CD4-positive, alpha-beta T cell (primary cell): ENCODE results near the gene VPREB1. TPM values are rescaled to one million over a fixed set of nuclear protein-coding genes. Genes with fewer than 3 reads are reported as not detected.
"Not testable (repeated sequence)": the region's sequence is repeated elsewhere in the genome, so short reads cannot be mapped to it uniquely, and the experiment has no call there.

Experiments used
- ATAC-seq: fragments of 200-7000 bp; cut with Tn5 transposase; one replicate; pipeline ENCODE4 v1.10.0; 2022; ENCODE audit warnings: mild to moderate bottlenecking; ENCODE audit not compliant: poor library complexity
- CTCF ChIA-PET: fragments of 350-600 bp; sonication (Branson Sonifier 250); formaldehyde crosslinking; loops from one replicate; lab custom pipeline; 2021; ENCODE audit warnings: antibody characterized with exemption, inconsistent platforms; lab: Charles Lee
- POLR2A ChIA-PET: fragments of 350-600 bp; sonication (Branson Sonifier 250); formaldehyde crosslinking; loops from one replicate; lab custom pipeline; 2021; ENCODE audit warnings: antibody characterized with exemption, inconsistent platforms; lab: Charles Lee
- DNase-seq, 14 experiments: peaks; one replicate each; pipeline ENCODE4 v3.0.0-alpha.2; 2013 to 2020; ENCODE audit warnings: mixed read lengths in 2 of 14
- H3K27ac ChIP-seq, 2 donors: one replicate each; pipeline versions ENCODE4 v1.5.1 to v1.7.0; 2013; ENCODE audit warnings: low read length in 2 of 2, low read depth in 1 of 2, mild to moderate bottlenecking in 1 of 2
- H3K27me3 ChIP-seq, 2 experiments: 1 replicate in 1 of 2; 2 replicates in 1 of 2; pipeline versions ENCODE4 v1.6.1 to v1.7.0; 2013; ENCODE audit warnings: low read length in 2 of 2, control low read depth in 1 of 2, mild to moderate bottlenecking in 1 of 2, moderate library complexity in 1 of 2; ENCODE audit not compliant: insufficient read depth in 2 of 2, control insufficient read depth in 1 of 2
- H3K36me3 ChIP-seq: one replicate; pipeline ENCODE4 v1.6.1; 2013; ENCODE audit warnings: low read length, control low read depth; ENCODE audit not compliant: insufficient read depth
- H3K4me1 ChIP-seq: one replicate; pipeline ENCODE4 v1.6.1; 2013; ENCODE audit warnings: low read length, control low read depth; ENCODE audit not compliant: insufficient read depth
- H3K4me3 ChIP-seq: one replicate; pipeline ENCODE4 v1.5.1; 2013; ENCODE audit warnings: mild to moderate bottlenecking, low read length, moderate library complexity
- H3K9me3 ChIP-seq, 2 experiments: 1 replicate in 1 of 2; 2 replicates in 1 of 2; pipeline versions ENCODE4 v1.6.1 to v1.7.0; 2013; ENCODE audit warnings: low read length in 2 of 2, mild to moderate bottlenecking in 2 of 2, control low read depth in 1 of 2, moderate library complexity in 1 of 2; ENCODE audit not compliant: control insufficient read depth in 1 of 2, insufficient read depth in 1 of 2
- H3K27ac Mint-ChIP-seq: one replicate; pipeline ENCODE4 v1.8.0; 2020; ENCODE audit warnings: mixed read lengths
- H3K27me3 Mint-ChIP-seq: one replicate; pipeline ENCODE4 v1.8.0; 2021; ENCODE audit warnings: mixed read lengths
- H3K36me3 Mint-ChIP-seq: one replicate; pipeline ENCODE4 v1.8.0; 2021; ENCODE audit warnings: low read depth, mixed read lengths
- H3K4me1 Mint-ChIP-seq: one replicate; pipeline ENCODE4 v1.8.0; 2021; ENCODE audit warnings: low read depth, mixed read lengths
- H3K4me3 Mint-ChIP-seq: one replicate; pipeline ENCODE4 v1.8.0; 2020; ENCODE audit warnings: mild to moderate bottlenecking, mixed read lengths
- H3K9me3 Mint-ChIP-seq: one replicate; pipeline ENCODE4 v1.8.0; 2020; ENCODE audit warnings: mixed read lengths
- intact Hi-C, 2 experiments: fragments of 100-400 bp; cut with DNase I in 1 of 2; cut with micrococcal nuclease in 1 of 2; formaldehyde crosslinking; loops; one replicate each; pipeline versions ENCODE4 v1.15.1 to v1.9.0; 2023 to 2025; cut with DNase I, micrococcal nuclease
- total RNA-seq, 174 experiments: library from RNA in 2 of 174; stranded (reverse) in 2 of 174; gene quantifications; one replicate each; pipeline ENCODE4 v1.2.3 and lab custom pipeline; 2021 to 2026

The VPREB1 gene
- total RNA-seq, 2 experiments from 2014 or later, result not detected

GRCh38 chr22:22262332-22263074 is 17.9 kb downstream of the VPREB1 start:
- H3K9me3 Mint-ChIP-seq, H3K27ac Mint-ChIP-seq, intact Hi-C loops, CTCF ChIA-PET, ATAC-seq, H3K36me3 Mint-ChIP-seq, H3K36me3 ChIP-seq, H3K27me3 ChIP-seq, H3K27me3 Mint-ChIP-seq, DNase-seq, H3K27ac ChIP-seq, POLR2A ChIA-PET, H3K4me3 ChIP-seq, H3K9me3 ChIP-seq, H3K4me1 Mint-ChIP-seq, H3K4me1 ChIP-seq, H3K4me3 Mint-ChIP-seq: not testable (repeated sequence)

GRCh38 chr22:22263823-22264222 is 19.2 kb downstream of the VPREB1 start:
- CTCF ChIA-PET, H3K4me1 Mint-ChIP-seq, H3K4me3 Mint-ChIP-seq, H3K4me1 ChIP-seq, ATAC-seq, H3K27me3 Mint-ChIP-seq, POLR2A ChIA-PET, intact Hi-C loops, H3K36me3 ChIP-seq, H3K9me3 Mint-ChIP-seq, H3K27me3 ChIP-seq, H3K27ac ChIP-seq, DNase-seq, H3K9me3 ChIP-seq, H3K4me3 ChIP-seq, H3K36me3 Mint-ChIP-seq, H3K27ac Mint-ChIP-seq: not testable (repeated sequence)

- H3K9me3 Mint-ChIP-seq, H3K36me3 ChIP-seq, intact Hi-C loops, H3K9me3 ChIP-seq, H3K4me3 Mint-ChIP-seq, H3K4me1 Mint-ChIP-seq, POLR2A ChIA-PET, DNase-seq, H3K4me1 ChIP-seq, H3K27me3 ChIP-seq, H3K27ac Mint-ChIP-seq, ATAC-seq, H3K36me3 Mint-ChIP-seq, CTCF ChIA-PET, H3K27me3 Mint-ChIP-seq, H3K27ac ChIP-seq, H3K4me3 ChIP-seq: not testable (repeated sequence)
These were observed 25.6 kb downstream of the VPREB1 start for GRCh38 chr22:22270036-22270676.

GRCh38 chr22:22277423-22277822 is 32.8 kb downstream of the VPREB1 start:
- H3K4me3 ChIP-seq, H3K9me3 Mint-ChIP-seq, CTCF ChIA-PET, ATAC-seq, H3K4me1 Mint-ChIP-seq, H3K9me3 ChIP-seq, DNase-seq, POLR2A ChIA-PET, H3K4me3 Mint-ChIP-seq, H3K27me3 Mint-ChIP-seq, H3K27ac ChIP-seq, intact Hi-C loops, H3K4me1 ChIP-seq, H3K36me3 ChIP-seq, H3K36me3 Mint-ChIP-seq, H3K27ac Mint-ChIP-seq, H3K27me3 ChIP-seq: not testable (repeated sequence)

GRCh38 chr22:22284962-22285756 is 40.6 kb downstream of the VPREB1 start:
- H3K27me3 ChIP-seq, H3K36me3 Mint-ChIP-seq, CTCF ChIA-PET, H3K27ac Mint-ChIP-seq, H3K4me3 Mint-ChIP-seq, H3K4me1 Mint-ChIP-seq, H3K9me3 Mint-ChIP-seq, ATAC-seq, H3K36me3 ChIP-seq, DNase-seq, POLR2A ChIA-PET, H3K4me1 ChIP-seq, intact Hi-C loops, H3K9me3 ChIP-seq, H3K4me3 ChIP-seq, H3K27me3 Mint-ChIP-seq, H3K27ac ChIP-seq: not testable (repeated sequence)

GRCh38 chr22:22286390-22287105 is 42.0 kb downstream of the VPREB1 start:
- H3K4me3 ChIP-seq, H3K27me3 ChIP-seq, H3K9me3 ChIP-seq, ATAC-seq, H3K27me3 Mint-ChIP-seq, H3K27ac Mint-ChIP-seq, CTCF ChIA-PET, DNase-seq, intact Hi-C loops, H3K36me3 Mint-ChIP-seq, H3K4me3 Mint-ChIP-seq, POLR2A ChIA-PET, H3K4me1 ChIP-seq, H3K4me1 Mint-ChIP-seq, H3K27ac ChIP-seq, H3K36me3 ChIP-seq, H3K9me3 Mint-ChIP-seq: not testable (repeated sequence)
